Liver (tissue), 3 donors: ENCODE measurements around the gene EVI2A.

Experiments
- EGR1 ChIP-seq, 2 donors: IDR thresholded peaks; 2 replicates each; pipeline ENCODE4 v1.6.1; 2016 to 2018; ENCODE audit warnings: antibody characterized with exemption in 2 of 2, low read depth in 2 of 2
- GABPA ChIP-seq, 2 donors: IDR thresholded peaks in 1 of 2; conservative IDR thresholded peaks in 1 of 2; 2 replicates each; pipeline ENCODE4 v1.6.1; 2016; ENCODE audit warnings: antibody characterized with exemption in 2 of 2, mild to moderate bottlenecking in 1 of 2, moderate library complexity in 1 of 2
- MAX ChIP-seq: IDR thresholded peaks from 2 replicates; pipeline ENCODE4 v1.6.1; 2016; ENCODE audit warnings: antibody characterized with exemption
- RXRA ChIP-seq, 2 donors: IDR thresholded peaks; 2 replicates each; pipeline ENCODE4 v1.6.1; 2017 to 2018; ENCODE audit warnings: antibody characterized with exemption in 2 of 2, mild to moderate bottlenecking in 1 of 2
- TAF1 ChIP-seq: conservative IDR thresholded peaks from 2 replicates; pipeline ENCODE4 v1.6.1; 2016; ENCODE audit warnings: antibody characterized with exemption, mild to moderate bottlenecking
- TF ChIP-seq, protein P1 (sequence below): fragments of 150-350 bp; IDR thresholded peaks from 2 replicates; pipeline ENCODE4 v1.5.1; 2017; ENCODE audit warnings: improper control_type of control experiment, low read depth, low read length; ENCODE audit not compliant: missing input control
- TF ChIP-seq, protein P2 (sequence below): IDR thresholded peaks from 2 replicates; pipeline ENCODE4 v1.6.1; 2016; ENCODE audit warnings: antibody characterized with exemption, mild to moderate bottlenecking
- donor health status: healthy.
- donor health status: healthy.

DNA sequence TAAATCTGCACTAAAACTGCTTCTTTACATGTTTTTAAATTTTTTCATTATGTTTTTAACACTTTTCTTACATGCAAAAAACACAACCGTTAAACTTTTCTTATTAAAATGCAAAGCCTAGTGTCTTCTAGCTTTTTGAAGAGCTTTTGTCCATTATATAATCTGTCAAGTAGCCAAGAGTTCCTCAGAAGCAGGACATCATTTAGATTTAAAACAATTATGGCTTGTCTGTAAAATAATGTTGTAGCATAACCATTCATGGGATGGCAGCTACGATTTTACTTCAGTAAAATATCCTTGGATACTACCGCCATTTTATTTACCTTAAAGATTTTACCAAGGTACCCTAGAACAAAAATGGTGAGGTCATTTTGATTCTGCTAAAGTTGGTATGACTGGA, 27.2 kb downstream of the EVI2A start:
- TF ChIP-seq TAF1 = no peak
- TF ChIP-seq, protein P1, sequence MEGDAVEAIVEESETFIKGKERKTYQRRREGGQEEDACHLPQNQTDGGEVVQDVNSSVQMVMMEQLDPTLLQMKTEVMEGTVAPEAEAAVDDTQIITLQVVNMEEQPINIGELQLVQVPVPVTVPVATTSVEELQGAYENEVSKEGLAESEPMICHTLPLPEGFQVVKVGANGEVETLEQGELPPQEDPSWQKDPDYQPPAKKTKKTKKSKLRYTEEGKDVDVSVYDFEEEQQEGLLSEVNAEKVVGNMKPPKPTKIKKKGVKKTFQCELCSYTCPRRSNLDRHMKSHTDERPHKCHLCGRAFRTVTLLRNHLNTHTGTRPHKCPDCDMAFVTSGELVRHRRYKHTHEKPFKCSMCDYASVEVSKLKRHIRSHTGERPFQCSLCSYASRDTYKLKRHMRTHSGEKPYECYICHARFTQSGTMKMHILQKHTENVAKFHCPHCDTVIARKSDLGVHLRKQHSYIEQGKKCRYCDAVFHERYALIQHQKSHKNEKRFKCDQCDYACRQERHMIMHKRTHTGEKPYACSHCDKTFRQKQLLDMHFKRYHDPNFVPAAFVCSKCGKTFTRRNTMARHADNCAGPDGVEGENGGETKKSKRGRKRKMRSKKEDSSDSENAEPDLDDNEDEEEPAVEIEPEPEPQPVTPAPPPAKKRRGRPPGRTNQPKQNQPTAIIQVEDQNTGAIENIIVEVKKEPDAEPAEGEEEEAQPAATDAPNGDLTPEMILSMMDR = no peak
- no peak for TF ChIP-seq RXRA (IDR thresholded peaks at IDR 0.05)
- no peak for TF ChIP-seq EGR1 (IDR thresholded peaks at IDR 0.05; ENCODE audit: low read depth in 2 of 2)
- TF ChIP-seq MAX = no peak
- TF ChIP-seq GABPA (IDR thresholded peaks at IDR 0.05 in 1 of 2, conservative IDR thresholded peaks at IDR 0.05 in 1 of 2) = no peak
- TF ChIP-seq, protein P2, sequence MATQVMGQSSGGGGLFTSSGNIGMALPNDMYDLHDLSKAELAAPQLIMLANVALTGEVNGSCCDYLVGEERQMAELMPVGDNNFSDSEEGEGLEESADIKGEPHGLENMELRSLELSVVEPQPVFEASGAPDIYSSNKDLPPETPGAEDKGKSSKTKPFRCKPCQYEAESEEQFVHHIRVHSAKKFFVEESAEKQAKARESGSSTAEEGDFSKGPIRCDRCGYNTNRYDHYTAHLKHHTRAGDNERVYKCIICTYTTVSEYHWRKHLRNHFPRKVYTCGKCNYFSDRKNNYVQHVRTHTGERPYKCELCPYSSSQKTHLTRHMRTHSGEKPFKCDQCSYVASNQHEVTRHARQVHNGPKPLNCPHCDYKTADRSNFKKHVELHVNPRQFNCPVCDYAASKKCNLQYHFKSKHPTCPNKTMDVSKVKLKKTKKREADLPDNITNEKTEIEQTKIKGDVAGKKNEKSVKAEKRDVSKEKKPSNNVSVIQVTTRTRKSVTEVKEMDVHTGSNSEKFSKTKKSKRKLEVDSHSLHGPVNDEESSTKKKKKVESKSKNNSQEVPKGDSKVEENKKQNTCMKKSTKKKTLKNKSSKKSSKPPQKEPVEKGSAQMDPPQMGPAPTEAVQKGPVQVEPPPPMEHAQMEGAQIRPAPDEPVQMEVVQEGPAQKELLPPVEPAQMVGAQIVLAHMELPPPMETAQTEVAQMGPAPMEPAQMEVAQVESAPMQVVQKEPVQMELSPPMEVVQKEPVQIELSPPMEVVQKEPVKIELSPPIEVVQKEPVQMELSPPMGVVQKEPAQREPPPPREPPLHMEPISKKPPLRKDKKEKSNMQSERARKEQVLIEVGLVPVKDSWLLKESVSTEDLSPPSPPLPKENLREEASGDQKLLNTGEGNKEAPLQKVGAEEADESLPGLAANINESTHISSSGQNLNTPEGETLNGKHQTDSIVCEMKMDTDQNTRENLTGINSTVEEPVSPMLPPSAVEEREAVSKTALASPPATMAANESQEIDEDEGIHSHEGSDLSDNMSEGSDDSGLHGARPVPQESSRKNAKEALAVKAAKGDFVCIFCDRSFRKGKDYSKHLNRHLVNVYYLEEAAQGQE = no peak
